Measurements from ENCODE around the gene SGPP1. TPM values are rescaled to one million over a fixed set of nuclear protein-coding genes. Genes with fewer than 3 reads are reported as not detected.

The SGPP1 gene
- total RNA-seq, 2 experiments from 2014 or later, result 21.0 to 35.4 TPM

GRCh38 chr14:63677891-63678379 lies 49.9 kb downstream of the SGPP1 start:
- no peak overlapping the region for H2AFZ ChIP-seq (ENCODE audit: low read length)
- H3K4me1 ChIP-seq (ENCODE audit: insufficient read depth, low read length, poor library complexity, severe bottlenecking), result no peaks in the 10 kb centered on the region
- H3K4me3 ChIP-seq (ENCODE audit: low read depth, low read length, poor library complexity, severe bottlenecking), result no peak overlapping the region
- H3K36me3 ChIP-seq (ENCODE audit: insufficient read depth, low read length), result peaks cover 53% of the 10 kb centered on the region
- H3K4me2 ChIP-seq (ENCODE audit: low read length), result no peak overlapping the region
- ChIA-PET CTCF (ENCODE audit: unreplicated experiment) (no interaction called here), POLR2A (interaction anchor here (0.6 kb wide), 1 partner anchor 1249 kb away, joined by 3 read pairs; no protein-coding TSS in a partner anchor)
- H4K20me1 ChIP-seq (ENCODE audit: insufficient read depth, low read length), result no peaks in the 10 kb centered on the region
- DNase-seq (ENCODE audit: low spot score), result no peak
- no peak for TF ChIP-seq CTCF (conservative IDR thresholded peaks at IDR 0.05; ENCODE audit: low read length)
- no peak for TF ChIP-seq EZH2phosphoT487 (IDR thresholded peaks at IDR 0.05; ENCODE audit: borderline replicate concordance, low read depth, low read length)
- H3K9me2 ChIP-seq (ENCODE audit: insufficient read depth, low read length), result no peaks in the 10 kb centered on the region
- intact Hi-C loops (cut with micrococcal nuclease; ENCODE audit: unreplicated experiment), result no loop called here
- H3K9me3 ChIP-seq (ENCODE audit: low read length), result no peaks in the 10 kb centered on the region; the same call in 1 of the 2 replicates
- no peak overlapping the region for H3K27ac ChIP-seq (ENCODE audit: low read depth, low read length, poor library complexity, severe bottlenecking)
- no TSS peak for BruUV-seq (replicated peaks)
- no peaks in the 10 kb centered on the region for H3K79me2 ChIP-seq (ENCODE audit: insufficient read depth, low read depth, low read length)

- DNase-seq (ENCODE audit: low spot score), result no peak
- Histone ChIP-seq H3K27ac (ENCODE audit: low read depth, low read length, poor library complexity, severe bottlenecking) (no peak overlapping the region), H3K9me2 (ENCODE audit: insufficient read depth, low read length) (no peaks in the 10 kb centered on the region), H3K4me1 (ENCODE audit: insufficient read depth, low read length, poor library complexity, severe bottlenecking) (no peaks in the 10 kb centered on the region), H3K4me2 (ENCODE audit: low read length) (no peak overlapping the region), H2AFZ (ENCODE audit: low read length) (no peak overlapping the region), H3K36me3 (ENCODE audit: insufficient read depth, low read length) (peaks cover 43% of the 10 kb centered on the region), H3K4me3 (ENCODE audit: low read depth, low read length, poor library complexity, severe bottlenecking) (no peak overlapping the region), H3K79me2 (ENCODE audit: insufficient read depth, low read depth, low read length) (no peaks in the 10 kb centered on the region), H4K20me1 (ENCODE audit: insufficient read depth, low read length) (no peaks in the 10 kb centered on the region), H3K9me3 (ENCODE audit: low read length) (no peaks in the 10 kb centered on the region; the same call in 1 of the 2 replicates)
- intact Hi-C loops (cut with micrococcal nuclease; ENCODE audit: unreplicated experiment), result no loop called here
- CTCF ChIA-PET (ENCODE audit: unreplicated experiment), result no interaction called here
- TF ChIP-seq CTCF (conservative IDR thresholded peaks at IDR 0.05; ENCODE audit: low read length) (no peak), EZH2phosphoT487 (IDR thresholded peaks at IDR 0.05; ENCODE audit: borderline replicate concordance, low read depth, low read length) (no peak)
- no TSS peak for BruUV-seq (replicated peaks)
- POLR2A ChIA-PET, result no interaction called here
Observed at GRCh38 chr14:63676615-63677014, 51.2 kb downstream of the SGPP1 start.

- no peak overlapping the region for H2AFZ ChIP-seq (ENCODE audit: low read length)
- CTCF ChIA-PET (ENCODE audit: unreplicated experiment), result no interaction called here
- H3K79me2 ChIP-seq (ENCODE audit: insufficient read depth, low read depth, low read length), result no peaks in the 10 kb centered on the region
- intact Hi-C loops (cut with micrococcal nuclease; ENCODE audit: unreplicated experiment), result no loop called here
- no peaks in the 10 kb centered on the region for H4K20me1 ChIP-seq (ENCODE audit: insufficient read depth, low read length)
- H3K9me3 ChIP-seq (ENCODE audit: low read length), result no peaks in the 10 kb centered on the region
- no TSS peak for BruUV-seq (replicated peaks)
- no peaks in the 10 kb centered on the region for H3K4me1 ChIP-seq (ENCODE audit: insufficient read depth, low read length, poor library complexity, severe bottlenecking)
- H3K9me2 ChIP-seq (ENCODE audit: insufficient read depth, low read length), result no peaks in the 10 kb centered on the region
- POLR2A ChIA-PET, result no interaction called here
- no peak overlapping the region for H3K27ac ChIP-seq (ENCODE audit: low read depth, low read length, poor library complexity, severe bottlenecking)
- no peak overlapping the region for H3K4me3 ChIP-seq (ENCODE audit: low read depth, low read length, poor library complexity, severe bottlenecking)
- TF ChIP-seq CTCF (conservative IDR thresholded peaks at IDR 0.05; ENCODE audit: low read length), result no peak
- no peak for DNase-seq (ENCODE audit: low spot score)
- no peak overlapping the region for H3K4me2 ChIP-seq (ENCODE audit: low read length)
- H3K36me3 ChIP-seq (ENCODE audit: insufficient read depth, low read length), result peaks cover 24% of the 10 kb centered on the region
Observed at GRCh38 chr14:63673886-63674497, 53.9 kb downstream of the SGPP1 start.
